ENCODE measurements around the gene TOR3A. TPM values are rescaled to one million over a fixed set of nuclear protein-coding genes. Genes with fewer than 3 reads are reported as not detected.
A peak's percentile ranks its signal among the peaks of the same experiment; 100 is the strongest.

The TOR3A gene
- polyA plus RNA-seq, 3 donors, result 50.0 to 67.8 (median 60.9) TPM

GRCh38 chr1:179124873-179125272 is 43.0 kb downstream of the TOR3A start:
- WGBS (ENCODE audit: insufficient coverage), result no CpG with 5 or more reads among the region's 1 CpG
- no peaks in the 10 kb centered on the region for H3K9me3 ChIP-seq (replicated peaks in 1 of 2; ENCODE audit: control insufficient read depth in 1 of 2, insufficient read depth in 1 of 2, low read length in 2 of 2)
- H4K20me1 ChIP-seq (ENCODE audit: insufficient read depth, low read length), result no peaks in the 10 kb centered on the region
- H3K27ac Mint-ChIP-seq, result peak overlapping the region in 1 of 7 donors; percentile 39
- no peaks in the 10 kb centered on the region for H3K27me3 ChIP-seq (ENCODE audit: control insufficient read depth in 2 of 2, insufficient read depth in 2 of 2, low read length in 2 of 2)
- H3K4me1 ChIP-seq (ENCODE audit: control insufficient read depth in 1 of 2, insufficient read depth in 2 of 2, low read length in 2 of 2), result peaks cover 8 to 9% of the 10 kb centered on the region in 2 donors
- peaks cover 0 to 1% (median 0%) of the 10 kb centered on the region in 3 donors for H3K27me3 Mint-ChIP-seq (ENCODE audit: low read depth in 3 of 3)
- no peak for TF ChIP-seq CTCF (IDR thresholded peaks at IDR 0.05)
- no peak overlapping the region for H3K4me3 ChIP-seq (replicated peaks in 1 of 3; ENCODE audit: low read depth in 2 of 3, low read length in 3 of 3)
- peaks cover 8 to 26% of the 10 kb centered on the region in 2 donors for H3K36me3 Mint-ChIP-seq
- H3K4me2 ChIP-seq (replicated peaks; ENCODE audit: extremely low read depth, low read length, poor library complexity, severe bottlenecking), result no peak overlapping the region
- H3K4me3 Mint-ChIP-seq, result no peak overlapping the region
- peaks cover 5 to 6% of the 10 kb centered on the region in 2 donors for H3K36me3 ChIP-seq (replicated peaks in 1 of 2; ENCODE audit: control insufficient read depth in 1 of 2, insufficient read depth in 2 of 2, low read length in 2 of 2)
- no peak overlapping the region for H3K27ac ChIP-seq (ENCODE audit: low read depth in 1 of 2, low read length in 2 of 2)
- H3K4me1 Mint-ChIP-seq, result peaks cover 15% of the 10 kb centered on the region
- H3K9ac ChIP-seq (ENCODE audit: insufficient read depth, low read length, poor library complexity, severe bottlenecking), result no peak overlapping the region
- intact Hi-C loops (cut with micrococcal nuclease), result loop anchor here (5.0 to 10.0 kb wide), 5 partner anchors 67 to 242 kb away; partner anchors contain the start of genes AXDND1 (in 2 of the 2) and SOAT1 (in 2 of the 2)
- no peak for DNase-seq
- no peaks in the 10 kb centered on the region for H3K9me3 Mint-ChIP-seq
- no peak overlapping the region for H2AFZ ChIP-seq (ENCODE audit: insufficient read depth, low read depth, low read length, poor library complexity, severe bottlenecking)
- H3K79me2 ChIP-seq (ENCODE audit: insufficient read depth, low read length), result no peaks in the 10 kb centered on the region

- Histone ChIP-seq H3K27me3 (ENCODE audit: control insufficient read depth in 2 of 2, insufficient read depth in 2 of 2, low read length in 2 of 2) (no peaks in the 10 kb centered on the region), H3K36me3 (replicated peaks in 1 of 2; ENCODE audit: control insufficient read depth in 1 of 2, insufficient read depth in 2 of 2, low read length in 2 of 2) (peaks cover 2 to 5% of the 10 kb centered on the region in 2 donors), H2AFZ (ENCODE audit: insufficient read depth, low read depth, low read length, poor library complexity, severe bottlenecking) (no peak overlapping the region), H3K9ac (ENCODE audit: insufficient read depth, low read length, poor library complexity, severe bottlenecking) (no peak overlapping the region), H3K4me2 (replicated peaks; ENCODE audit: extremely low read depth, low read length, poor library complexity, severe bottlenecking) (no peak overlapping the region), H4K20me1 (ENCODE audit: insufficient read depth, low read length) (no peaks in the 10 kb centered on the region), H3K4me1 (ENCODE audit: control insufficient read depth in 1 of 2, insufficient read depth in 2 of 2, low read length in 2 of 2) (peaks cover 11 to 12% of the 10 kb centered on the region in 2 donors), H3K27ac (ENCODE audit: low read depth in 1 of 2, low read length in 2 of 2) (no peak overlapping the region), H3K4me3 (replicated peaks in 1 of 3; ENCODE audit: low read depth in 2 of 3, low read length in 3 of 3) (no peak overlapping the region), H3K9me3 (replicated peaks in 1 of 2; ENCODE audit: control insufficient read depth in 1 of 2, insufficient read depth in 1 of 2, low read length in 2 of 2) (no peaks in the 10 kb centered on the region), H3K79me2 (ENCODE audit: insufficient read depth, low read length) (no peaks in the 10 kb centered on the region)
- peaks cover 16% of the 10 kb centered on the region for H3K4me1 Mint-ChIP-seq
- no peak overlapping the region for H3K4me3 Mint-ChIP-seq
- peak overlapping the region in 1 of 7 donors; percentile 19 for H3K27ac Mint-ChIP-seq
- intact Hi-C loops (cut with micrococcal nuclease), result loop anchor here (5.0 to 10.0 kb wide), 3 partner anchors 68 to 241 kb away; partner anchors contain the start of gene AXDND1 (in 2 of the 2)
- WGBS (ENCODE audit: insufficient coverage), result 97% methylated on average over 5 of the region's 8 CpGs
- H3K36me3 Mint-ChIP-seq, result peaks cover 15 to 27% of the 10 kb centered on the region in 2 donors
- peaks cover 0 to 1% (median 0%) of the 10 kb centered on the region in 3 donors for H3K27me3 Mint-ChIP-seq (ENCODE audit: low read depth in 3 of 3)
- no peaks in the 10 kb centered on the region for H3K9me3 Mint-ChIP-seq
- DNase-seq, result no peak
- no peak for TF ChIP-seq CTCF (IDR thresholded peaks at IDR 0.05)
Measured at GRCh38 chr1:179126338-179127060, 44.6 kb downstream of the TOR3A start.

Data from CD14-positive monocyte (primary cell).